Colonic mucosa (tissue), 4 donors: Measurements from ENCODE around the gene CLEC16A. TPM values are rescaled to one million over a fixed set of nuclear protein-coding genes. Genes with fewer than 3 reads are reported as not detected.

Experiments used
- DNase-seq: peaks from one replicate; pipeline ENCODE4 v3.0.0-alpha.2; 2020
- H3K27ac ChIP-seq: fragments of 200-600 bp; one replicate; pipeline ENCODE4 v1.8.0; 2021
- H3K27me3 ChIP-seq: fragments of 200-600 bp; one replicate; pipeline ENCODE4 v1.8.0; 2021
- H3K36me3 ChIP-seq: fragments of 200-600 bp; one replicate; pipeline ENCODE4 v1.8.0; 2021
- H3K4me1 ChIP-seq: fragments of 200-600 bp; one replicate; pipeline ENCODE4 v1.8.0; 2021; ENCODE audit warnings: mild to moderate bottlenecking
- H3K4me3 ChIP-seq: fragments of 200-600 bp; one replicate; pipeline ENCODE4 v1.8.0; 2021
- H3K9ac ChIP-seq, 2 donors: one replicate each; pipeline ENCODE4 v1.7.0; 2013; ENCODE audit warnings: control low read depth in 2 of 2, low read depth in 2 of 2, low read length in 2 of 2
- H3K9me3 ChIP-seq: fragments of 200-600 bp; one replicate; pipeline ENCODE4 v1.8.0; 2021
- CTCF ChIP-seq: fragments of 200-600 bp; IDR thresholded peaks from one replicate; pipeline ENCODE4 v1.8.0; 2022; ENCODE audit warnings: antibody characterized with exemption, mild to moderate bottlenecking
- intact Hi-C: fragments of 100-400 bp; cut with DNase I; formaldehyde crosslinking; loops from one replicate; pipeline ENCODE4 v1.14.1; 2022
- total RNA-seq, 2 donors: library from RNA; stranded (reverse); fragmentation: NEBNext Ultra II Directional in 1 of 2; extraction: Animal tissue kit (Norgen Biotek cat#: 25700) in 1 of 2; gene quantifications; one replicate each; pipeline ENCODE4 v1.2.1, GENCODE V29; 2021
- donor health status: healthy.
- donor health status: DM: no; HTN: no; CAD: no.
- donor health status: DM: no; HTN: no; CAD: no.

The CLEC16A gene
- total RNA-seq, 2 donors from 2014 or later, result 24.9 to 29.6 TPM

GRCh38 chr16:11109566-11109965 lies 165.2 kb downstream of the CLEC16A start:
- TF ChIP-seq CTCF, result no peak
- no peak for DNase-seq
- intact Hi-C loops, result loop anchor here (10.0 kb wide), 1 partner anchor 145 kb away; the partner anchor contains the start of gene SOCS1
- no peak overlapping the region for H3K27ac ChIP-seq
- H3K9ac ChIP-seq, result no peak overlapping the region
- H3K36me3 ChIP-seq, result no peaks in the 10 kb centered on the region
- H3K4me3 ChIP-seq, result no peak overlapping the region
- peaks cover 3% of the 10 kb centered on the region for H3K4me1 ChIP-seq
- no peaks in the 10 kb centered on the region for H3K9me3 ChIP-seq
- no peaks in the 10 kb centered on the region for H3K27me3 ChIP-seq

GRCh38 chr16:11111150-11111549 lies 166.8 kb downstream of the CLEC16A start:
- Histone ChIP-seq H3K4me1 (no peaks in the 10 kb centered on the region), H3K9ac (no peak overlapping the region), H3K4me3 (no peak overlapping the region), H3K36me3 (no peaks in the 10 kb centered on the region), H3K9me3 (no peaks in the 10 kb centered on the region), H3K27ac (no peak overlapping the region), H3K27me3 (no peaks in the 10 kb centered on the region)
- no peak for DNase-seq
- no peak for TF ChIP-seq CTCF
- intact Hi-C loops, result no loop called here

GRCh38 chr16:11111856-11112634 lies 167.7 kb downstream of the CLEC16A start:
- DNase-seq, result no peak
- TF ChIP-seq CTCF, result no peak
- Histone ChIP-seq H3K27me3 (no peaks in the 10 kb centered on the region), H3K36me3 (no peaks in the 10 kb centered on the region), H3K4me3 (no peak overlapping the region), H3K9me3 (no peaks in the 10 kb centered on the region), H3K9ac (no peak overlapping the region), H3K27ac (no peak overlapping the region), H3K4me1 (no peaks in the 10 kb centered on the region)
- intact Hi-C loops, result no loop called here

GRCh38 chr16:11112723-11113348 lies 168.5 kb downstream of the CLEC16A start:
- no peaks in the 10 kb centered on the region for H3K36me3 ChIP-seq
- no peak overlapping the region for H3K27ac ChIP-seq
- H3K4me3 ChIP-seq, result no peak overlapping the region
- H3K27me3 ChIP-seq, result no peaks in the 10 kb centered on the region
- no peak for TF ChIP-seq CTCF
- no peaks in the 10 kb centered on the region for H3K4me1 ChIP-seq
- intact Hi-C loops, result no loop called here
- no peak overlapping the region for H3K9ac ChIP-seq
- DNase-seq, result no peak
- H3K9me3 ChIP-seq, result no peaks in the 10 kb centered on the region

- Histone ChIP-seq H3K9me3 (no peaks in the 10 kb centered on the region), H3K9ac (no peak overlapping the region), H3K36me3 (no peaks in the 10 kb centered on the region), H3K27me3 (no peaks in the 10 kb centered on the region), H3K27ac (no peak overlapping the region), H3K4me1 (no peaks in the 10 kb centered on the region), H3K4me3 (no peak overlapping the region)
- intact Hi-C loops, result no loop called here
- no peak for DNase-seq
- no peak for TF ChIP-seq CTCF
These were observed 170.2 kb downstream of the CLEC16A start for GRCh38 chr16:11114366-11115164.
